SK-N-SH treated with all-trans-retinoic acid at 6 μM for 48 hours (cell line): ENCODE measurements around the gene GON4L.

ENCODE experiments used
- ATAC-seq: fragments of 200-7000 bp; cut with Tn5 transposase; 3 replicates; pipeline ENCODE4 v1.9.1; 2020; ENCODE audit warnings: mild to moderate bottlenecking, moderate library complexity
- ARNTL ChIP-seq: fragments of 450-650 bp; formaldehyde crosslinking; IDR thresholded peaks from 2 replicates; pipeline ENCODE4 v1.5.0; 2020; ENCODE audit warnings: low read depth, mild to moderate bottlenecking, moderate library complexity, borderline replicate concordance
- BACH2 ChIP-seq: fragments of 250-450 bp; sonication (Bioruptor Pico); IDR thresholded peaks from 2 replicates; pipeline ENCODE4 v1.9.0; 2021; ENCODE audit warnings: mild to moderate bottlenecking, borderline replicate concordance
- CREB5 ChIP-seq: fragments of 250-450 bp; sonication (Bioruptor Pico); IDR thresholded peaks from 2 replicates; pipeline ENCODE4 v1.5.1; 2020; ENCODE audit warnings: low read depth, mild to moderate bottlenecking, moderate library complexity
- CSDC2 ChIP-seq: fragments of 250-450 bp; sonication (Bioruptor Pico); IDR thresholded peaks from 2 replicates; pipeline ENCODE4 v1.5.0; 2020; ENCODE audit warnings: mild to moderate bottlenecking, moderate library complexity
- CSRNP3 ChIP-seq: fragments of 250-450 bp; sonication (Bioruptor Pico); IDR thresholded peaks from 2 replicates; pipeline ENCODE4 v1.5.1; 2021; ENCODE audit warnings: mild to moderate bottlenecking, moderate library complexity
- GLIS3 ChIP-seq: fragments of 250-450 bp; sonication (Bioruptor Pico); IDR thresholded peaks from 2 replicates; pipeline ENCODE4 v1.5.0; 2020; ENCODE audit warnings: mild to moderate bottlenecking, moderate library complexity
- ISL1 ChIP-seq: fragments of 250-450 bp; sonication (Bioruptor Pico); IDR thresholded peaks from 2 replicates; pipeline ENCODE4 v2.1.2; 2022; ENCODE audit warnings: mild to moderate bottlenecking, moderate library complexity
- OSR1 ChIP-seq: fragments of 250-450 bp; sonication (Bioruptor Pico); IDR thresholded peaks from 2 replicates; pipeline ENCODE4 v1.8.0; 2022; ENCODE audit warnings: moderate library complexity, mild to moderate bottlenecking, inconsistent platforms
- PATZ1 ChIP-seq: fragments of 250-450 bp; sonication (Bioruptor Pico); IDR thresholded peaks from 2 replicates; pipeline ENCODE4 v1.8.0; 2020; ENCODE audit warnings: mild to moderate bottlenecking, moderate library complexity, borderline replicate concordance
- POU6F1 ChIP-seq: fragments of 250-450 bp; sonication (Bioruptor Pico); IDR thresholded peaks from 2 replicates; pipeline ENCODE4 v1.8.0; 2021; ENCODE audit warnings: low read depth, mild to moderate bottlenecking, moderate library complexity, borderline replicate concordance
- RARB ChIP-seq: fragments of 250-450 bp; sonication (Bioruptor Pico); IDR thresholded peaks from 2 replicates; pipeline ENCODE4 v1.8.0; 2021; ENCODE audit warnings: mild to moderate bottlenecking, moderate library complexity
- SNAI2 ChIP-seq: fragments of 250-450 bp; sonication (Bioruptor Pico); IDR thresholded peaks from 2 replicates; pipeline ENCODE4 v1.5.0; 2020; ENCODE audit warnings: mild to moderate bottlenecking, moderate library complexity
- TCF4 ChIP-seq: fragments of 250-450 bp; sonication (Bioruptor Pico); IDR thresholded peaks from 2 replicates; pipeline ENCODE4 v1.8.0; 2021; ENCODE audit warnings: mild to moderate bottlenecking, moderate library complexity, borderline replicate concordance
- TOX ChIP-seq: fragments of 250-450 bp; sonication (Bioruptor Pico); IDR thresholded peaks from 2 replicates; pipeline ENCODE4 v1.8.0; 2021; ENCODE audit warnings: mild to moderate bottlenecking, moderate library complexity, borderline replicate concordance
- TSHZ2 ChIP-seq: fragments of 250-450 bp; sonication (Bioruptor Pico); IDR thresholded peaks from 2 replicates; pipeline ENCODE4 v1.5.0; 2020; ENCODE audit warnings: mild to moderate bottlenecking, moderate library complexity
- ZC3H10 ChIP-seq: fragments of 250-450 bp; sonication (Bioruptor Pico); IDR thresholded peaks from 2 replicates; pipeline ENCODE4 v1.5.1; 2021; ENCODE audit warnings: mild to moderate bottlenecking, moderate library complexity
- ZFP3 ChIP-seq: fragments of 250-450 bp; sonication (Bioruptor Pico); IDR thresholded peaks from 2 replicates; pipeline ENCODE4 v1.5.0; 2020; ENCODE audit warnings: mild to moderate bottlenecking, moderate library complexity
- ZFP30 ChIP-seq: fragments of 450-650 bp; formaldehyde crosslinking; IDR thresholded peaks from 2 replicates; pipeline ENCODE4 v1.5.0; 2022; ENCODE audit warnings: mild to moderate bottlenecking, moderate library complexity
- ZNF565 ChIP-seq: fragments of 450-650 bp; formaldehyde crosslinking; conservative IDR thresholded peaks from 2 replicates; pipeline ENCODE4 v1.5.0; 2020; ENCODE audit warnings: low read depth, mild to moderate bottlenecking, moderate library complexity
- ZNF70 ChIP-seq: fragments of 450-650 bp; formaldehyde crosslinking; IDR thresholded peaks from 2 replicates; pipeline ENCODE4 v1.5.0; 2020; ENCODE audit warnings: mild to moderate bottlenecking, moderate library complexity
- ZNF8 ChIP-seq: fragments of 450-650 bp; formaldehyde crosslinking; IDR thresholded peaks from 2 replicates; pipeline ENCODE4 v1.5.0; 2020; ENCODE audit warnings: mild to moderate bottlenecking, moderate library complexity

Gene GON4L

GRCh38 chr1:155794605-155795245 is 62.3 kb downstream of the GON4L start (continued):
- no peak for TF ChIP-seq TSHZ2 (CRISPR knock-in tag)

GRCh38 chr1:155793213-155793612 is 63.8 kb downstream of the GON4L start:
- TF ChIP-seq RARB (CRISPR knock-in tag) (no peak), CREB5 (CRISPR knock-in tag) (no peak), PATZ1 (CRISPR knock-in tag) (no peak), ZFP3 (CRISPR knock-in tag) (no peak), ZNF70 (CRISPR knock-in tag) (no peak), TOX (CRISPR knock-in tag) (no peak), ZNF8 (no peak), SNAI2 (CRISPR knock-in tag) (no peak)
- ATAC-seq: no peak

- TF ChIP-seq ISL1 (no peak), ZC3H10 (CRISPR knock-in tag) (no peak), ZFP30 (CRISPR knock-in tag) (no peak), CSDC2 (CRISPR knock-in tag) (no peak), TOX (CRISPR knock-in tag) (no peak), GLIS3 (CRISPR knock-in tag) (no peak), TCF4 (CRISPR knock-in tag) (no peak), BACH2 (CRISPR knock-in tag) (no peak), POU6F1 (CRISPR knock-in tag) (no peak), RARB (CRISPR knock-in tag) (no peak), CREB5 (CRISPR knock-in tag) (no peak), ZNF565 (CRISPR knock-in tag) (no peak), CSRNP3 (CRISPR knock-in tag) (no peak), ARNTL (CRISPR knock-in tag) (no peak), ZFP3 (CRISPR knock-in tag) (no peak), OSR1 (CRISPR knock-in tag) (no peak)
- ATAC-seq: no peak
These were observed 79.4 kb downstream of the GON4L start for GRCh38 chr1:155777582-155777981.
